Smooth muscle cell (in vitro differentiated cells): ENCODE data around the gene PFKFB2. TPM values are rescaled to one million over a fixed set of nuclear protein-coding genes. Genes with fewer than 3 reads are reported as not detected.

Experiments
- DNase-seq: peaks from one replicate; lab custom pipeline; 2025; ENCODE audit not compliant: unreplicated experiment; lab: John Stamatoyannopoulos, UW
- H2AFZ ChIP-seq: fragments of 200-600 bp; sonication (generic); 2 replicates; pipeline ENCODE4 v1.6.0; 2016; ENCODE audit warnings: antibody characterized with exemption, low read depth, mild to moderate bottlenecking
- H3F3A ChIP-seq: fragments of 200-600 bp; sonication (generic); 2 replicates; pipeline ENCODE4 v1.6.0; 2017; ENCODE audit warnings: antibody characterized with exemption, low read depth
- H3K27ac ChIP-seq: fragments of 200-600 bp; sonication (generic); 2 replicates; pipeline ENCODE4 v1.5.1; 2016; ENCODE audit warnings: low read depth, mild to moderate bottlenecking
- H3K27me3 ChIP-seq: fragments of 200-600 bp; sonication (generic); 2 replicates; pipeline ENCODE4 v1.6.1; 2016; ENCODE audit warnings: low read depth, mild to moderate bottlenecking
- H3K36me3 ChIP-seq: fragments of 200-600 bp; sonication (generic); 2 replicates; pipeline ENCODE4 v1.5.1; 2016; ENCODE audit warnings: low read depth
- H3K4me1 ChIP-seq: fragments of 200-600 bp; sonication (generic); 2 replicates; pipeline ENCODE4 v1.5.1; 2016; ENCODE audit warnings: low read depth
- H3K4me2 ChIP-seq: fragments of 200-600 bp; sonication (generic); 2 replicates; pipeline ENCODE4 v1.6.0; 2016; ENCODE audit warnings: mild to moderate bottlenecking
- H3K4me3 ChIP-seq: fragments of 200-600 bp; sonication (generic); 2 replicates; pipeline ENCODE4 v1.5.1; 2016; ENCODE audit warnings: mild to moderate bottlenecking
- H3K79me2 ChIP-seq: fragments of 200-600 bp; sonication (generic); 2 replicates; pipeline ENCODE4 v1.6.0; 2016; ENCODE audit warnings: low read depth, mild to moderate bottlenecking
- H3K9ac ChIP-seq: fragments of 200-600 bp; sonication (generic); 2 replicates; pipeline ENCODE4 v1.6.0; 2016; ENCODE audit warnings: low read depth
- H3K9me3 ChIP-seq: fragments of 200-600 bp; sonication (generic); replicated peaks from 2 replicates; pipeline ENCODE4 v1.5.1; 2016; ENCODE audit warnings: low read depth
- H4K20me1 ChIP-seq: fragments of 200-600 bp; sonication (generic); 2 replicates; pipeline ENCODE4 v1.6.0; 2016; ENCODE audit warnings: low read depth
- CTCF ChIP-seq: fragments of 200-600 bp; sonication (generic); IDR thresholded peaks from 2 replicates; pipeline ENCODE4 v1.5.1; 2017; ENCODE audit warnings: borderline replicate concordance, mild to moderate bottlenecking, antibody characterized with exemption; ENCODE audit not compliant: insufficient read depth, poor library complexity, severe bottlenecking
- whole genome bisulfite sequencing: methylation state at CpG from one replicate; pipeline ENCODE4 v1.1.7; 2016; ENCODE audit warnings: low lambda C conversion rate; 5-methylcytosine and 5-hydroxymethylcytosine counted together
- polyA plus RNA-seq: library from polyadenylated mRNA; unstranded; fragments of >200 nt; fragmentation: Nextera tagmentation; extraction: Ambion mirVana; gene quantifications from 2 replicates; pipeline ENCODE4 v1.2.1, GENCODE V29; 2016
- total RNA-seq: library from RNA; depleted of rRNA; stranded (reverse); fragments of >200 nt; gene quantifications from 2 replicates; pipeline ENCODE4 v1.2.3, GENCODE V29; 2014

The PFKFB2 gene
- total and polyA plus RNA-seq, 2 experiments from 2014 or later = 5.0 to 9.8 TPM

- Histone ChIP-seq H3K36me3 (no peaks in the 10 kb centered on the region), H3F3A (no peaks in the 10 kb centered on the region), H3K4me1 (peaks cover 32% of the 10 kb centered on the region), H4K20me1 (no peaks in the 10 kb centered on the region), H3K27ac (peak overlapping the region; percentile 96), H3K4me2 (peak overlapping the region; percentile 84), H2AFZ (no peak overlapping the region), H3K27me3 (no peaks in the 10 kb centered on the region), H3K4me3 (no peak overlapping the region), H3K79me2 (no peaks in the 10 kb centered on the region), H3K9me3 (no peaks in the 10 kb centered on the region), H3K9ac (peak overlapping the region; percentile 81)
- 24% methylated on average over 18 of the region's 18 CpGs for WGBS
- no peak for TF ChIP-seq CTCF
- DNase-seq = no peak
These were observed 28.6 kb upstream of the PFKFB2 start for GRCh38 chr1:207024202-207025145.

- no peak for DNase-seq
- no peaks in the 10 kb centered on the region for H3F3A ChIP-seq
- TF ChIP-seq CTCF = no peak
- H3K27me3 ChIP-seq = no peaks in the 10 kb centered on the region
- peak overlapping the region; percentile 84 for H3K4me2 ChIP-seq
- peak overlapping the region; percentile 39 for H3K9ac ChIP-seq
- H2AFZ ChIP-seq = no peak overlapping the region
- H3K79me2 ChIP-seq = no peaks in the 10 kb centered on the region
- no peaks in the 10 kb centered on the region for H3K36me3 ChIP-seq
- peak overlapping the region; percentile 96 for H3K27ac ChIP-seq
- no peaks in the 10 kb centered on the region for H3K9me3 ChIP-seq
- H3K4me1 ChIP-seq = peaks cover 30% of the 10 kb centered on the region
- WGBS = 9% methylated on average over 5 of the region's 5 CpGs
- no peaks in the 10 kb centered on the region for H4K20me1 ChIP-seq
- H3K4me3 ChIP-seq = no peak overlapping the region
These were observed 27.8 kb upstream of the PFKFB2 start for GRCh38 chr1:207025146-207025880.

GRCh38 chr1:207026104-207026534 is 27.0 kb upstream of the PFKFB2 start:
- Histone ChIP-seq H3K79me2 (no peaks in the 10 kb centered on the region), H4K20me1 (no peaks in the 10 kb centered on the region), H3K27ac (peak overlapping the region; percentile 96), H3K4me3 (no peak overlapping the region), H3F3A (no peaks in the 10 kb centered on the region), H2AFZ (no peak overlapping the region), H3K36me3 (no peaks in the 10 kb centered on the region), H3K4me2 (peak overlapping the region; percentile 84), H3K4me1 (peaks cover 23% of the 10 kb centered on the region), H3K9me3 (no peaks in the 10 kb centered on the region), H3K9ac (peak overlapping the region; percentile 39), H3K27me3 (no peaks in the 10 kb centered on the region)
- no peak for TF ChIP-seq CTCF
- no peak for DNase-seq
- 3% methylated on average over 4 of the region's 4 CpGs for WGBS
